HG03342 (cell line): ENCODE results near the gene HIF1AN.
"Not testable (repeated sequence)": the region's sequence is repeated elsewhere in the genome, so short reads cannot be mapped to it uniquely, and the experiment has no call there.

Experiments
- ATAC-seq: cut with Tn5 transposase; IDR thresholded peaks from one replicate; pipeline ENCODE4 v1.9.1; 2021; ENCODE audit warnings: mild to moderate bottlenecking, moderate library complexity; ENCODE audit not compliant: unreplicated experiment

HIF1AN gene

DNA sequence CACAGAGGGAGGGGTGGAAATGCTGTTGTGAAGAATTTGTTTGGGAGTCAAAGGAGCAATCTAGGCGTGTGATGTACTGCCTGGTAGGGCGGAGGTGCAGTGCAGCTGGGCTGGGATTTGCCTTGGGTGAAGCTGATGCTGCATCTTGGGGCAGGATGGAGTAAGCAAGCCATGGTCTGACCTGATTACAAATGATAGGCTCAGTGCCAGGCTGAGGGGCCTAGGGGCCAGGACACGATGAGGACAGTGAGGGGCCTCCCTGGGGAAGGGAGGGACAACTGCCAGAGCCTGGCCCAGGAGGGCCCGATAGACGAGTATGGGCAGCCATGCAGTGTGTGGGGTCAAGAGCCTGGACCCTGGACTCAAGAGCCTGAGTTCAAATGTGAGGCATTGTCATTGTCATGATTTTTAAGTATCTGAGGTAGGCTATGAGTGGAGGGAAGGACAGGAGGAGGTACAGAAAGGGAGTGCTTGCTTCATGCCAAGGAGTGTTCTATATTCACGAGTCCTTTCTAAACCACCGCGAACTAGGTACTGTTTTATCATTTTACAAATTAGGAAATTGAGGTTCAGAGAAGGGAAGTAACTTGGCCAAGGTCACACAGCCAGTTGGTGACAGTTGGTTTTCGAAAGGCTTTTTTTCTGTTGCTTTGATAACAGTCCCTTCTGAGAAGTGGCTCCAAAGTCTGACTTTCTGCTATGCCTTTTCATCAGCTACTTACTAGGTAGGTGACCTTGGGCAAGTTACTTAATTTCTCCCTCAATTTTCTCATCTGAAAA is 29.7 kb downstream of the HIF1AN start:
- ATAC-seq = no peak

DNA sequence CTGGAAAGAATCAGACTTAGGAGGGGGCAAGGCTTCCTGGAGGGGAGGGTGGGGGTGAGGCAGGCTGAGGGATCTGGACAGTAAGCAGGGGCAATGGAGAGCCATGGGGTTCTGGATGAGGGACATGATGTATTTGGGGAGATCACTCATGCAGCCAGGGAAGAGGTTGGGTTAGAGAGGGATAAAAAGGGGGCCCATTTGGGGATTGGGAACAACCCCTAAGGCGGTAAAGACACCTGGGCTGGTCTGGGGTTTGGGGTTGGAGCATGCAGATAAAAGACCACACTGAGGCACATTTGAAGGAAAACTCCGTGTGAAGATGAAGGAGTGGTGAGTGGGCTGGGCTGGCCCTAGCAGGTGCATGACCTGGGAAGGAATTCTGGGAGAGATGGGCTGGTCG is 30.8 kb downstream of the HIF1AN start:
- no peak for ATAC-seq

DNA sequence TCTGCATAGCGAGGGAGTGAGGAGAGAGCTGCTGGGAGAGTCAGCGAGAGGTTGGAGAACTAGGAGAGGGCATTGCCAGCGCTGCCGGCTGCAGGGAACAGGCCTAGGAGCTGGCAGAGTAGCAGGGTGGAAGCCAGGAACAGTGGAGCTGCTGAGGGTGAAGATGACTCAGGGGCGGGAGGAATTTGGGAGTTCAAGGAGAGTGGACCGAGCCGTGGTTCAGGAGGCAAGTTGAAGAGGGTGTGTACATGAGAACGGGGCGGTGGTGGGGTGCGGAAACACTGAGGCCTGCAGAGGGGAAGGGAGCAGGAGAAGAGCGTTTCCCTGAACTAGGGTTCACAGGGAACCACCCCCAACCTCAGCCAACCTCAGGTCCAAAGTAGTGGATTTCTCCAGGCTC is 31.5 kb downstream of the HIF1AN start:
- no peak for ATAC-seq

DNA sequence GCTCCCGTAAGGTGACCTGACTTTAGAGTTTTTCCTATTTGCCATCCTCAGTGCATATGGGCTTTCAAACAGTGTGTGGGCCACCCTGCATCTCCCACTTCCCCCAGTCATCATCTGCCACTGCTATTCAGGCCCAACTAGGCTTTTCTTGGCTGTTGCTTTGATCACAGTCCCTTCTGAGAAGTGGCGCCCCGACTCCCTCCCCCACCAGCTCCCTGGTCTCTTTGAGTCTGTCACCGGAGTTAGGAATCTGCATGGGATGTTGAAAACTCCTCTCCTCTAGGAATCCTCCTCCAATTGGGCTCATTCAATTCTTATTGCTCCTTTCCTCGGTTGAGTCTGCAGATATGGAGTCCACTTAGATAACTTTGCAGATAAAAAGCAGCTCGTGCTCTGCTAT is 32.1 kb downstream of the HIF1AN start:
- ATAC-seq = no peak

DNA sequence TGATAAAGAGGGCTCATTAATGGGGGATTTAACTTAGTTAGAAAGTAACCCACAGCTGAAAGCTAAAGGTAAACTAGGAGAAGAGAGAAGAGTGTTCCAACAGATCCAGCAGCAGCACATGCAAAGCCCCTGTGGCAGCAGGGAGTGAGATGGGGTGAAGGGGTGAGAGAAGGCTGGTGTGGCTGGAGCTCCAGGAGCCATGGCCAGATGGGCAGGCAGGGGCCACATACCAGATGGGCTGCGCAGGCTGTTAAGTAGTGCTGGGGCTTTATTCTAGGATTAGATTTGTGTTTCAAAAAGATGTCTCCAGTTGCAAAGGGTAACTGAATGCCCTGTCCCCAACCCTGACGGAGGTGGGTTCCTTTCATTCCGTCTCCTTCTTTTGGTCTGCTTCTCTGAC is 33.2 kb downstream of the HIF1AN start:
- no peak for ATAC-seq

DNA sequence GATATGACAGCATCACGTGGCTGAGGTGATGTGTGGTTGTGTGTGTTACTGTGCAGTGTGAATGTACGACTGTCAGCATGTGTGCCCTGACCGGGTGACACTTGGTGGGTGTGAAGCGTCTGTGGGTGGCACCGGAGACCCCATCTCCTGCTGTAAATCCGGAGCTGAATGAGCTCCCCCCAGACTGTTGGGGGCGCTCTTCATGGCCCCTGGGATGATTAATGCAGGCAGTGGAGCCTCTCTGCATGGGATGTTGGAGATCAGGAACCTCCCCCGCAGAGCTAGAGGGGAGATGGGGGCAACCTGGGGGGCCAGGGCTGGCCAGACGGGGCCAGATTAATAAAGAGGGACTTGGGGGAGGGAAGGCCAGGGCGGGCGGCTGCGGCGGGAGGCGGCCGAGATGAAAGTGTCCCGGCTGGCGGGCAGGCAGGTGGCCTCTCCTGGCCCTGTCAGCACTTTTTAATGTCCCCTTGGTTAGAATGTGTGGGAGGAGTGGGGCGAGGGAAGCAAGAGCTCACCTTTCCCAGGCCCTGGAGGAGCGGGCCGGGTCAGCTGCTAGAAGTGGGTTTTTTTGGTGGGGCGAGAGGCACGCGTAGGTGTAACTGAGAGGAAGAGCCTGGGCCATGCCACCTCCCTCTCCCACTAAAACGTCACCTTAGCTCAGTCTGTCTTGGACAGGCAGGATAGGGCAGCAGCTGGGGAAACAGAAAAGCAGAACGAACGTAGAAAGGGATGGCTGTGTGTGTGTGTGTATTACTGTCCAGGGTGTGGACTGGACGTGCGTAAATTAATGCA is 34.1 kb downstream of the HIF1AN start:
- ATAC-seq = no peak

DNA sequence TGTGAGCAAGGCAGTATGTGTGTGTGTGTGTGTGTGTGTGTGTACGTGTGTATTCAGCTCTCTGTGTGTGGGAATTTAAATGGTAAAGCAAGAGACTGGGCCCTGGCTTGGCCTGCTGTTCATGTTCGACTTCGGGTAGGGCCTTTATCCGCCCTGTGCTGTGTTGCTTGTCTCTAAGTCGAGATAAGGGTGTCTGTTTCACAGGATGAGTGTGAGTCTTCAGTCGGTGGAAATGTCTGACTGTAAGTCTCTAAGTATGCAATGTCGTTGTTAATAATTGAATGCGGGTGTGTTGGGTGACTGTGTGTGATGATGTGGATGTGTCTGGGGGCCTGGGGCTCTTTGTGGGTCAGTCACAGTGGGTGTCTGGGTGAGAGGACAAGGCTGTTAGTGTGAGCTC is 34.8 kb downstream of the HIF1AN start:
- ATAC-seq = no peak

DNA sequence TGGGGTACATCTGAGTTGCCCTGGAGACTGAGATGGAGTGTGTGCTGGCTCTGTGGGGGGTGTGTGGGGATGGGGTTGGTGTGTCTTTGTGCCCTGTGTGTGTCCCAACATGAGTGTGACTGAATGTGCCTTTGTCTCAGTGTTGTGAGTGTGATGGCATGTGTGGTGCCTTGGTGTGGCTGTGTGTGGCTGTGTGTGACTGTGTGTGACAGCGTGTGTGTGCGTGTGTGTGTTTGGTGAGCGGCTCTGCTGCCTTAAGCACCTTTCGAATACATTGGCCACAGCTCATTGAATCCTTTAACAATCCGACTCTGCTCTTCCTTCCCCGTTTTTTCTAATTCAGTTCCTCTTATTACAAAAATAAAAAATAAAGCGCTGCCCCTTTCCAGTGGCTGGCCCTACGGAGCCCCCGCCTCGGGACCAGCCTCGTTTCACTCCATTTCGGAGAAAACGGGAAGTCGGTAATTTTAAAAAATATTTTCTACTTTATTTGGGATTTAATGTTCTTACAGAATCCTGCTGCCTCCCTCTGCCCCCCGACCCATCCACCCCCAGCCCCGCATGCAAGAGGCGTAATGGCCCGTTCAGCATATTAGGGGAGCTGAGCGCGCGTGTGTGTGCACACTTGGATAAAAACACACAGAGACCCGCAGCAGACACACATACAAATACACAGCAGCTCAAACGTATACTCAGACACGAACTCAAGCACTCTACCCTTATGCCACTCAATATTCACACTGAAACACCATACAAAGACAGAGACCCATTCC is 35.5 kb downstream of the HIF1AN start:
- no peak for ATAC-seq

DNA sequence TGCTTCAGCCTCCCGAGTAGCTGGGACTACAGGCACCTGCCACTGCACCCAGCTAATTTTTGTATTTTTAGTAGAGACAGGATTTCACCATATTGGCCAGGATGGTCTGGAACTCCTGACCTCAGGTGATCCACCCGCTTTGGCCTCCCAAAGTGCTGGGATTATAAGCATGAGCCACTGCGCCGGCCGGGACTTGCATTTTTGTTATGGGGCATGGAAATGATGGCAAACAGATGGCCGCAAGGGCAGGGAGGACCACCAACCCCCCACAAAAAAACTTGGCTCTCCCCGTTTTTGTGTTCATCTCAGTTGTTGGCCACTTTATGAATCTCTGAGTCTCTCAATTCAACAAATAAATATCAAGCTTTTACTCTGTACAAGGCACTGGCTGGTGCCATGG is 39.4 kb downstream of the HIF1AN start:
- not testable (repeated sequence) for ATAC-seq

DNA sequence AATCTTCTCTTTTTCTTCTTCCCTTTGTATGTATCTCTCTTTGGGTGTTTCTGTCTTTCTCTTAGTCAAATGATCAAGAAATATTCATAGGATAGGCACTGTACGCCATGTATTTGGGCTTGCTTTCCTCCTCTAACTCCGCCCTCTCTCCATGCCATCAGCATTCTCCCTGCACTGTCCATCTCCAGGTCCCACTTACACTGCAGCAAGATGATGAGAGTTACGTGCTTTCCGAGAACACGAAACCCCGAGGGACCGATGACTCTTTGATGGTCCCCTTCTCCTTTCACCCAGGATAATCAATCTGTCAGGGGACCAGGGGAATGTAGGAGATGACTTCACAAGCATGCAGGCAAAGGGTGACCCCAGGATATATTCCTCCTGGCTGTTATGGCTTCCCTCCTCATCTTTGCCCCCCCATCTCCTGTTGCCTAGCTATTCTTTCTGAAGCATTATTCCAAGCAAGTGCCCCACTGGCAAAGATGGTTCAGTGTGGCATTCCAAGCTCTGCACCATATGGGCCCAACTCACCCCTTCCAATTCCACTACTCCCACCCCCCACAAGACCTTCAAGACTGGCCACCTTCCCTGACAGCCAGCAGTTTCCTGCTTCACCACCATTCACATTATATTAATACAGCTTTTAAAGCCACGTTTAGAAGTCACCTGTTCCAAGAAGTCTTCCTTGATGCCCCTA is 40.0 kb downstream of the HIF1AN start:
- ATAC-seq = no peak

DNA sequence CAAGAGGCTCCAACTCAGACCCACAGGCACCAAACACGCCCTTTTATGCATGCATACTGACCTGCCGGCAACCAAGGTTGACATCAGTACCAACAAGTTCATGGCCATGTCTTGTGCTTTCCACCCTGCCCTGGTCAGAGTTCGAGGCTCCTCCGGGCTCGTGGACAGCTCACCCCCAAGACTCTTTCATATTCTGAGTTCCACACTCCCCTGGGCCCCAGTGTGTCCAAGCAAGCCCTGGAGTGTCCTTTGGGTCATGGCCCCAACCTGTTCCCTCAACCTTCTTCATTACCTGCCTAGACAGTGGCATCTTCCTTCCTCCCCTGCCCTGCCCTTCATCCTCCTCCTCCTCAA is 40.5 kb downstream of the HIF1AN start:
- ATAC-seq = no peak

DNA sequence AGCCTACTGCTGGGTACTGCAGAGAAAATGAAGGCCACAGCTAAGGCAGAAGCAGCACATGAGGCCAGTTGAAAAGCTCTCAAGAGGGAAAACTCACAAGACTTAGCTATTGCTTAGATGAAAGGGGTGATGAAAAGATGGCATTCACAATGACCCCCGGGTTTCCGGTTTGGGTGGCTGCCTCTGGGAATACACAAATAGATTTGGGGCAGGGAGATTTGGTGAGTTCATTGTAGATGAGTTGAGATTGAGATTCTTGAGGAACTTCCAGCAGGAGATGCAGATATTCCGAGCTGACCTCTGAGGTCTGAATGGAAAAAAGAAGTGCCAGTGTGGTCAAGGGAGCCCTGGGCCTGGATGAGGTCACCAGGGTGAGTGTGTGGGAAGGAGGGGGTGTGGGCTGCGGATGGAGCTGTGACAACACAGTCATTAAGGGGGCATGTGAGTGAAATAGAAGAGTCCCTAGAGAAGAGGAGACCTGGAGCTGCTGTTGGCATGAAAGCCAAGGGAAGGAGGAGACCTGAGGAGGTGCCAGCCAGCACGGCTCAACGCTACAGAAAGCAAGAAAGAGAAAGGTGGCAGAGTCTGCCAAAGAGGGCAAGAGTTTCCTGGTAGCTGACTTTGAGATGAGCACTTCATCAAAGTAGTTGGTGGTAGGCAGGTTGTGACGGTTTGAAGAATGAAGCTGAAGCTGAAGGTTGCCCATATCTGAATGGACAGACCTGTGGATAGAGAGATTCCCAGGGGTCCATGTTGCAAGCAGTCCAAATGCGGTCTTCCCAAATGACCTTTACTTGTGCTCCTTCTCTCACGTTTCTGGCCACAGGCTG is 43.7 kb downstream of the HIF1AN start:
- ATAC-seq = no peak

DNA sequence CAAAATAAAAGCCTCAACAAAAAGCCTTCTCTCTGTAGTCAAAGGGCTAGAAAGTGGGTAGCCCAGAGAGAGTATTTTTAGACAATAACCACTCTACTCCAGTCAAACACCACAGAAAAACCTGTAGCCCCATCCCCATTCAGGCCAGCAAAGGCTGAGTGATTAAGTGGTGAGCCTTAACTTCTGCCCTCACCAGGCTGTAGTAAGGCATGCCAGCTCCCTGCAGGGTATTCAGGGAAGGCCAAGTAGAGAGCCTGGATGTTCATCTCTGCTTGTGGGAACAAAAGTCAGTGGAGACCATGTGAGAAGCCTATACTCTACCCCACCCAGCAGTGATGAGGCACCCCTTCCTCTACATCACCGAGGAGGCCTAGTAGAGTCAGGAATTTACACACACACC is 51.2 kb downstream of the HIF1AN start:
- no peak for ATAC-seq

DNA sequence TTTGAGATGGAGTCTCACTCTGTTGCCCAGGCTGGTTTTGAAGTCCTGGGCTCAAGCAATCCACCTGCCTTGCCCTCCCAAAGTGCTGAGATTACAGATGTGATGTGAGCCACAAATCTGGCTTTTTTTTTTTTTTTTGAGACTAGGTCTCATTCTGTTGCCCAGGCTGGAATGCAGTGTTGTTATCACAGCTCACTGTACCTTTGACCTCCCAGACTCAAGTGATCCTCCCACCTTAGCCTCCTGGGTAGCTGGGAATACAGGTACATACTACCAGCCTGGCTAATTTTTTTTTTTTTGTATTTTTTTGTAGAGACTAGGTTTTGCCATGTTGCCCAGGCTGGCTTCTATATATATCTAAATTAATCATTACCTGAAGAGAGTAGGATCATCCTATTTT is 62.4 kb downstream of the HIF1AN start:
- no peak for ATAC-seq

DNA sequence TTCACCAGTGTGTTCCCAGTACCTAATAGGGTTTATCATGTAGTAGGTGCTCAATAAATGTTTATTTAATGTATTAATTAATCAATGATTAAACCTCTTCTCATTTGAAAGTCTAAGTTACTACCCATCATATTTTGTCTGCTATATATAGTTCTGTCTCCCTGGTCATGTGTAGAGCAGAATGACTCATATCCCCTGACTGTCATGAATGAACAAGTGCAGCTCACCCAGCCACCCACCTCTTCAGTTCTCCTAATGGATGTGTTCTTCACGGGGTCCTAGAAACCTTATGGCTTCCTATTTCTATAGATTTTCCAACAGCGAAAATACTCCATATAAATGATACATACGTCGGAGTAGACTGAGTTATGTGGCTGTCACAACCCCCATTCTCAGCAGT is 64.5 kb downstream of the HIF1AN start:
- no peak for ATAC-seq

DNA sequence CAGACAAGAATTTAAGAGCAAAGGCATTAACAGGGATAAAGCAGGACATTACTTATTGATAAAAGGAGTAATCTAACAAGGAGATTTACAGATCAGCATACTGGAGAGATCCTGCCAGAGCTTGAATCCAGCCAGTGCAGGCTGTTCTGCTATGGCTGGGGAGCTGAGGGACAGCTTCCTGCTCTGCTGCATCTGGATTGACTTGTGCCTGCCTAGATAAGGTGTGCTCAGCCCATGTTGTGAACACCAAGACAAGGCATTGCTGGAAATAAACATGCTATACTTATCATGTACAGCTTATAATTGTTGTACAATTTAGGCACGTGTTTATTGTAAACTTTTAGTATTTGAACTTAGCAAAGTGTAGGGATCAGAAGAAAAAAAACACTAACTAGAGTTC is 71.7 kb downstream of the HIF1AN start:
- ATAC-seq = no peak
